Measurements from ENCODE around the gene ODF2. TPM values are rescaled to one million over a fixed set of nuclear protein-coding genes. Genes with fewer than 3 reads are reported as not detected.

The ODF2 gene
- polyA plus RNA-seq, 1 donor (not counting 4 experiments of a cell fraction or from before 2014, with no cell fraction given): 14.0 TPM

GRCh38 chr9:128470560-128470959, 14.8 kb downstream of the ODF2 start:
- no peaks in the 10 kb centered on the region for H3K9me1 ChIP-seq (ENCODE audit: control insufficient read depth, extremely low read depth, insufficient read depth, low read length)
- H3K79me2 ChIP-seq (ENCODE audit: control insufficient read depth, insufficient read depth, low read length): no peaks in the 10 kb centered on the region
- no peaks in the 10 kb centered on the region for H3K4me1 ChIP-seq (ENCODE audit: control insufficient read depth, extremely low read depth, insufficient read depth, low read length)
- H3K36me3 ChIP-seq (ENCODE audit: control insufficient read depth in 2 of 2, extremely low read depth in 1 of 2, insufficient read depth in 2 of 2, low read length in 2 of 2): peaks cover 15 to 17% of the 10 kb centered on the region in 2 experiments
- no peak overlapping the region for H3K27ac ChIP-seq (ENCODE audit: control insufficient read depth, insufficient read depth, low read length)
- no peak for TF ChIP-seq EZH2 (IDR thresholded peaks at IDR 0.05; ENCODE audit: low read length)
- TF ChIP-seq CTCF (optimal IDR thresholded peaks at IDR 0.05 in 1 of 3, IDR thresholded peaks at IDR 0.05 in 1 of 3, conservative IDR thresholded peaks at IDR 0.05 in 1 of 3; ENCODE audit: extremely low read depth in 1 of 3, insufficient read depth in 2 of 3, low read length in 3 of 3): no peak
- H3K4me3 ChIP-seq (ENCODE audit: control insufficient read depth in 2 of 3, extremely low read depth in 1 of 3, insufficient read depth in 2 of 3, low read depth in 1 of 3, low read length in 3 of 3): no peak overlapping the region
- H3K9ac ChIP-seq (ENCODE audit: control insufficient read depth, extremely low read depth, insufficient read depth, low read length): no peak overlapping the region
- dilution Hi-C loops (cut with MboI; ENCODE audit: extremely low pct_ligation_motif_present, low sequenced_read_pairs): no loop called here
- H4K20me1 ChIP-seq (ENCODE audit: control insufficient read depth, extremely low read depth, insufficient read depth, low read length): no peaks in the 10 kb centered on the region
- no peak overlapping the region for H3K4me2 ChIP-seq (ENCODE audit: control insufficient read depth, extremely low read depth, insufficient read depth, low read depth, low read length)
- H3K9me3 ChIP-seq (ENCODE audit: control insufficient read depth, low read depth, low read length): no peaks in the 10 kb centered on the region
- no peak overlapping the region for H2AFZ ChIP-seq (ENCODE audit: control insufficient read depth, low read length)
- DNase-seq (ENCODE audit: low read depth, low spot score) (no peak), FAIRE-seq (no peak)
- no peaks in the 10 kb centered on the region for H3K27me3 ChIP-seq (ENCODE audit: control insufficient read depth, extremely low read depth, insufficient read depth, low read length)

- Histone ChIP-seq H3K4me1 (ENCODE audit: control insufficient read depth, extremely low read depth, insufficient read depth, low read length) (no peaks in the 10 kb centered on the region), H2AFZ (ENCODE audit: control insufficient read depth, low read length) (no peak overlapping the region), H3K4me3 (ENCODE audit: control insufficient read depth in 2 of 3, extremely low read depth in 1 of 3, insufficient read depth in 2 of 3, low read depth in 1 of 3, low read length in 3 of 3) (no peak overlapping the region), H3K9me1 (ENCODE audit: control insufficient read depth, extremely low read depth, insufficient read depth, low read length) (no peaks in the 10 kb centered on the region), H3K9me3 (ENCODE audit: control insufficient read depth, low read depth, low read length) (no peaks in the 10 kb centered on the region), H3K9ac (ENCODE audit: control insufficient read depth, extremely low read depth, insufficient read depth, low read length) (no peak overlapping the region), H3K79me2 (ENCODE audit: control insufficient read depth, insufficient read depth, low read length) (no peaks in the 10 kb centered on the region), H3K27me3 (ENCODE audit: control insufficient read depth, extremely low read depth, insufficient read depth, low read length) (no peaks in the 10 kb centered on the region), H4K20me1 (ENCODE audit: control insufficient read depth, extremely low read depth, insufficient read depth, low read length) (no peaks in the 10 kb centered on the region), H3K4me2 (ENCODE audit: control insufficient read depth, extremely low read depth, insufficient read depth, low read depth, low read length) (no peak overlapping the region), H3K36me3 (ENCODE audit: control insufficient read depth in 2 of 2, extremely low read depth in 1 of 2, insufficient read depth in 2 of 2, low read length in 2 of 2) (peaks cover 11 to 15% of the 10 kb centered on the region in 2 experiments), H3K27ac (ENCODE audit: control insufficient read depth, insufficient read depth, low read length) (no peak overlapping the region)
- no peak for FAIRE-seq
- DNase-seq (ENCODE audit: low read depth, low spot score): no peak
- dilution Hi-C loops (cut with MboI; ENCODE audit: extremely low pct_ligation_motif_present, low sequenced_read_pairs): no loop called here
- TF ChIP-seq CTCF (optimal IDR thresholded peaks at IDR 0.05 in 1 of 3, IDR thresholded peaks at IDR 0.05 in 1 of 3, conservative IDR thresholded peaks at IDR 0.05 in 1 of 3; ENCODE audit: extremely low read depth in 1 of 3, insufficient read depth in 2 of 3, low read length in 3 of 3) (no peak), EZH2 (IDR thresholded peaks at IDR 0.05; ENCODE audit: low read length) (no peak)
These were observed 17.3 kb downstream of the ODF2 start for GRCh38 chr9:128473104-128473503.

All from keratinocyte (primary cell).